SU-DHL-6 (cell line): ENCODE results near the gene ANKRD44.

Source experiments
- EZH2phosphoT487 ChIP-seq: fragments of 200-600 bp; sonication (generic), shearing (Covaris generic); conservative IDR thresholded peaks from 2 replicates; pipeline ENCODE4 v1.6.1; 2018; ENCODE audit warnings: mild to moderate bottlenecking, antibody characterized with exemption, low read length, moderate library complexity, mixed read lengths
- TF ChIP-seq, protein P1 (sequence below): fragments of 200-600 bp; sonication (generic); IDR thresholded peaks from one replicate; pipeline ENCODE4 v1.5.1; 2017; ENCODE audit warnings: antibody characterized with exemption, mild to moderate bottlenecking, low read length, moderate library complexity; ENCODE audit not compliant: insufficient read depth, poor library complexity, severe bottlenecking

DNA sequence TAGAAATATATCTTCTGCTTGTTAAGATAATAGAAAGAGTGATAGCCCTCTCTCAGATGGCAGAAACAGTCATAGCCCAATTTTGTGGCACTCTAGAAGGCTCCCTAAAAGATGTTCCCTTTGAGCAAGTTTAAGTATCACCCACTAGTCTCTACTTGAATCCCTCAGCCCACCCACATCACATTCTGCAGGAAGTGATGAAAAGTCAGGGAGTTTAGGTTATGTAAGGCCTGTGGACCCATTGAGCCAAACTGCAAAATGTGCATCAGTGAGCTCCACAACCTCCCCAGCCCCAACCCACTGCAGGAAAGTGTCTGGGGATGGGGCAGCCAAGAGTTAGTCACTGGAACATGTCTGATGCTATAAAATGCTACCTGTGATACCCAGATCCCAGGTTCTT, 25.6 kb downstream of the ANKRD44 start:
- TF ChIP-seq, protein P1, sequence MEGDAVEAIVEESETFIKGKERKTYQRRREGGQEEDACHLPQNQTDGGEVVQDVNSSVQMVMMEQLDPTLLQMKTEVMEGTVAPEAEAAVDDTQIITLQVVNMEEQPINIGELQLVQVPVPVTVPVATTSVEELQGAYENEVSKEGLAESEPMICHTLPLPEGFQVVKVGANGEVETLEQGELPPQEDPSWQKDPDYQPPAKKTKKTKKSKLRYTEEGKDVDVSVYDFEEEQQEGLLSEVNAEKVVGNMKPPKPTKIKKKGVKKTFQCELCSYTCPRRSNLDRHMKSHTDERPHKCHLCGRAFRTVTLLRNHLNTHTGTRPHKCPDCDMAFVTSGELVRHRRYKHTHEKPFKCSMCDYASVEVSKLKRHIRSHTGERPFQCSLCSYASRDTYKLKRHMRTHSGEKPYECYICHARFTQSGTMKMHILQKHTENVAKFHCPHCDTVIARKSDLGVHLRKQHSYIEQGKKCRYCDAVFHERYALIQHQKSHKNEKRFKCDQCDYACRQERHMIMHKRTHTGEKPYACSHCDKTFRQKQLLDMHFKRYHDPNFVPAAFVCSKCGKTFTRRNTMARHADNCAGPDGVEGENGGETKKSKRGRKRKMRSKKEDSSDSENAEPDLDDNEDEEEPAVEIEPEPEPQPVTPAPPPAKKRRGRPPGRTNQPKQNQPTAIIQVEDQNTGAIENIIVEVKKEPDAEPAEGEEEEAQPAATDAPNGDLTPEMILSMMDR = no peak
- no peak for TF ChIP-seq EZH2phosphoT487
